T47D (cell line): Measurements from ENCODE around the gene PTPRCAP.
"Not testable (repeated sequence)": the region's sequence is repeated elsewhere in the genome, so short reads cannot be mapped to it uniquely, and the experiment has no call there.

Experiments
- DNase-seq, 2 experiments: peaks; one replicate each; pipeline versions ENCODE4 v3.0.0 to v3.0.0-alpha.2; 2011 to 2012; ENCODE audit warnings: low read depth in 1 of 2, low spot score in 1 of 2
- JUND ChIP-seq: IDR thresholded peaks from 2 replicates; pipeline ENCODE4 v1.6.1; 2012; ENCODE audit warnings: low read depth
- in situ Hi-C: cut with HindIII; loops from 2 replicates; pipeline ENCODE4 v1.10.0; 2016; ENCODE audit warnings: low sequenced_read_pairs, low pct_unique_long_range_greater_than_20kb

The PTPRCAP gene

DNA sequence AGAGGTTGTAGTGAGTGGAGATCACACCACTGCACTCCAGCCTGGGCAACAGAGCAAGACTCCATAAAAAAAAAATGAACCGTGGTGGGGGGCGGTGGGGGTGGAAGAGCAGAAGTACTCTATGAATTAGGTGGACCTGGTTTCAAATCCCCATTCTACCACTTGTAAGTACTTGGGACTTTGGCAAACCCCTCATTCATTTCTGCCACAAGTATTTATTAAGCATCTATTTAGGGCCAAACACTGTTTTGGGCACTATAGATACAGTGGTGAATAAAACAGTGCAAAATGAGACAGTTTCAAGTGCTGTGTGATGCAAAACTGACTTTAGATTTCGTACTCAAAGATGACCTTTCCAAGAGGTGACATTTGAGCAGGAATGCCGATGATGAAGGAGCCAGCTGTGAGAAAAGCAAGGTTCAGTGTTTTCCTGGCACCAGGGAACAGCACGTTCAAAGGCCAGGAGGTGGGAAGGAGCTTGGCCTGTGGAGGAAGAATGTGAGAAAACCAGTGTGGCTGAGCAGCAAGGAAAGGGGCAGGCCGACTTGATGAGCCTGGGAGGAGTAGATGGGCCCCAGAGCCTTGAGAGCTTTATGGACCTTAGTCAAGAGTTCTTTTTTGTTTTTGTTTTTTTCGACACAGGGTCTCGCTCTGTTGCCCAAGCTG lies 33.0 kb upstream of the PTPRCAP start:
- DNase-seq, result peak in 1 of 2 experiments; percentile 35
- in situ Hi-C loops, result no loop called here
- TF ChIP-seq JUND, result no peak

DNA sequence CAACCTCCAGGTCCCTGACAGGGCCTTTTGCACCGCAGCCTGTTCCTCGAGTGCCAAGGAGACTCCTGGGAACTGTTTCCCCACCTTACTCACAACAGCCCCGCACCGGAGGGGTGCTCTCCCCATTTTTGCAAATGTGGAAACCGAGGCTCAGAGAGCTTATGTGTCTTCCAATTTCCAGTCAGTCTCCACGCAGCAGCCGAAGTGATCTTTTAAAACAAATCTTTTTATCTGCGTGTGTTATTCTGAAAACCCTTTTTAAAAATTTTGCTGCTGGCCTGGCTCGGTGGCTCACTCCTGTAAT lies 32.0 kb upstream of the PTPRCAP start:
- TF ChIP-seq JUND, result no peak
- in situ Hi-C loops, result no loop called here
- no peak for DNase-seq

DNA sequence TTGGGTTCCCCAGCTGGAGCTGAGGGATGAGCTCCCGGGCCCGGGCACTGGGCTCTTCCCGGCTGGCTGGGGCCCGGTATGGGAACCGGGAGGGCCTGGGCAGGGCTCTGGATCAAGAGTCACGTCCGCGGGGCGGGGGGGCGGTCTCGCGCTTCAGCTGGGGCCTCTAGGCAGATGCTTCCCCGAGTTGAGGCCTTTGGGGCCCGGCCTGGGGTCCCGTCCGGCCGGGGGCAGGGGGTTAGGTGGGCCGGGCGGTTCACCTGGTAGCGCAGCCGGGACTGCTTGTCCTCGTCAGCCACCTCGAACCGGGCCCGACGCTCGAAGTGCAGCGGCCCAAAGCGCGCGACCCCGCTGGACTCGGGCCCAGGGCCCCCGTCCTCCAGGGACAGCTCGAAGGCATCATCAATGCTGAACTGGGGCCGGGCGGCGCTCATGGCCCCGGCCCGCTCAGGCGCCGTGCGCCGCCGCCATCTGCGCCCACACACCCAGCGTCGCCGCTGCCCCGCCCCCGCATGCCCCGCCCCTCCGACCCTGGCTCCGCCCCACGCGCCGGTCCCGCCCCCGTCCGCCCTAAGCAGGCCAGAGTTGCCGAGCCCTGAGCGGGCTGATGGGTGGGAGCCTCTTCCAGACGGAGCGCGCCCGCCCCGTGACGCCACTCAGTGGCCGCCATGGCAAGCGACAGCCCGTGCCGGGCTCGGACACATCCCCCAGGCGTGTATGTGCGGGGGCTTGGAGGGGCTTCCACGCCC lies 31.5 kb upstream of the PTPRCAP start, which contains the start of gene TMEM134:
TSS of gene TMEM134 (minus strand) at position 493 of the 749 bp plus-strand sequence. CDS start at position 434, 59 bp downstream.
- no peak for TF ChIP-seq JUND
- in situ Hi-C loops, result no loop called here
- DNase-seq, result peak; percentile 82 to 96

DNA sequence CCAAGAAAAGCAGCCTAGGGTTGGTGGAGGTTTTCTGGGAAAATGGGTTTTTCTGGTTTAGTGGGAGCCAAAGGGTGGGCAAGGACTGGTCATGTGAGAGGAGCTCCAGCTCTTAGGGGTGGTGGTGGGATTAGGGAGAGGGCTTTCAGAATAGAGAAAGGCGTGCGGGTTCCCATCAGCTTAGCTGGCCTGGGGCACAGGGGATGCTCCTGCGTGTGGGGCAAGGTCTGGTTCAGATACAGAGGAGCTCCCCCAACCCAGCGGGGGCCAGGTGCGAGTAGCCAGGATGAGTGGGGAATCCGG lies 30.9 kb upstream of the PTPRCAP start:
- DNase-seq, result no peak
- no peak for TF ChIP-seq JUND
- in situ Hi-C loops, result no loop called here

DNA sequence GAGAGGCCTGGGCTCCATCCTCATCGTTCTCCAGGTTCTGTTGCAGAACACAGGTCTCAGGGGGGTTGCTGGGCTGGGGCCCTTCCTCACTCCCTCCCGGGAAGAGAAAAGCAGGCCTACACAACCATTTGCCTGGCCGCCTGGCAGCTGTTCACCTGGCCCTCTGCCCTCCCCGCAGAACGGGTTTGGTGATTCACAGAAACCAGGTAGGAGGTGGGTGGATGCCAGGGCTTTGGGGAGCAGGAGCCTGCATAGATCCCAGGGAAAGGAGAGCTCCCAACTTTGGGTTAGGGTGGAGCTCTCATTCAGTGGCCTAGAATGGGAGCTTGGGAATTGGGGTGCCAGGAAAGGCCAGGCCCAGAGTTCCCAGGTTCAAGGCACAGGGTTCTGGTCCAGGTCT lies 30.6 kb upstream of the PTPRCAP start:
- DNase-seq, result peak; percentile 94 to 96
- in situ Hi-C loops, result no loop called here
- 0 out of 2 replicates have a peak, but pooled peaks have one; percentile 24 for TF ChIP-seq JUND

DNA sequence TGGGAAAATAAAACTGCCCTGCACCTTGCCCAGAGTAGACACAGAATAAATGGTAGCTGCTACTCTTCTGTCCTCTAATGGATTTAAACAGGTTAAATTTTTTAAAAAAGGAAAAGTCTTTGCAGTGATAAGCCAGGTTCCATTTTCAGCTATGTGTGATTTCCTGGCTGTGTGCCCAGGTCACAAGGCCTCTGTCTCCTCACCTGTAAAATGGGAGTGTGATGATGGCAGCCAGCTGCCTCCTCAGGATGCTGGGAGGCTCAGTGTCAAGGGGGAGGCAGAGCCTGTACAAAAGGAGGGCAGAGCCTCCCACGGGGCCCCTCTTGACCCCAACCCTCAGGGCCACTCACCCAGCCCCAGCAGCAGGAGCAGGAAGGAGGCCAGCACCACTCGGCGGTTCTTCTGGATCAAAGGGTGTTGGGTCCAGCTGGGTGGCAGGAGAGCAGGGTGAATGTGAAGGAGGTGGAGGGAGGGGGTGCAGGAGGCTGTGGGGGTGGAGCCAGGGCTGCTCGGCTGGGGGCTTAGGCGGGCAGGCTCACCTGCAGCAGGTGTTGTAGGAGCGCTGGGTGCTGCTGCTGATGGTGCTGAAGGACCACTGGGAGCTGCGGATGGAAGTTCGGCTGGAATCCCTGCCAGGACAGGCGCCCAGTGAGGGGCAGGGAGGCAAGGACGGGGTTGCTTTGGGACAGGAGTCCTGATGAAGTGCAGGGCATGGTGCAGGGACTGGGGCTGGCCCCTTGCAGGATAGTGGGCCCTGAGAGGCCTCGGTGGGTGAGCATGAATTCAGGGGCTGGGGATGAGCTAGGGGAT lies 29.7 kb upstream of the PTPRCAP start:
- in situ Hi-C loops, result no loop called here
- no peak for TF ChIP-seq JUND
- no peak for DNase-seq

- TF ChIP-seq JUND, result no peak
- in situ Hi-C loops, result no loop called here
- no peak for DNase-seq
Observed at GRCh38 chr11:67466367-67466766, 28.9 kb upstream of the PTPRCAP start.

GRCh38 chr11:67465530-67465929 lies 28.0 kb upstream of the PTPRCAP start:
- in situ Hi-C loops, result not testable (repeated sequence)
- 0 out of 2 replicates have a peak, but pooled peaks have one; percentile 16 for TF ChIP-seq JUND
- DNase-seq, result peak in 1 of 2 experiments; percentile 85

DNA sequence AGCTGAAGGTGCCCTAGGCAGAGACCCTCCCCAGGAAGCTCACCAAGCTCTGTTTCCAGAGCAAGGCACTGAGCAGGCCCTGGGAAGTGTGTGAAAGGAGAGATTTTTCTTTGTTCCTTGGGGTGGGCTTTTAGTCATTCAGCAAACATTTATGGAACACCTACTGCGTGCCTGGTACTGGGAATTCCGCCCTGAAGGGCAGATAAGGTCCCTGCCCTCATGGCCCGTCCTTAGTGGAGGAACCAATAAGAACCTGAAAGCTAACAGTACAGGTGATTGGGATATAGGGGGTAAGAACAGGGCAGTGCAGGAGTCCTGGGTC lies 27.7 kb upstream of the PTPRCAP start:
- peak in 1 of 2 experiments; percentile 50 for DNase-seq
- in situ Hi-C loops, result no loop called here
- no peak for TF ChIP-seq JUND

DNA sequence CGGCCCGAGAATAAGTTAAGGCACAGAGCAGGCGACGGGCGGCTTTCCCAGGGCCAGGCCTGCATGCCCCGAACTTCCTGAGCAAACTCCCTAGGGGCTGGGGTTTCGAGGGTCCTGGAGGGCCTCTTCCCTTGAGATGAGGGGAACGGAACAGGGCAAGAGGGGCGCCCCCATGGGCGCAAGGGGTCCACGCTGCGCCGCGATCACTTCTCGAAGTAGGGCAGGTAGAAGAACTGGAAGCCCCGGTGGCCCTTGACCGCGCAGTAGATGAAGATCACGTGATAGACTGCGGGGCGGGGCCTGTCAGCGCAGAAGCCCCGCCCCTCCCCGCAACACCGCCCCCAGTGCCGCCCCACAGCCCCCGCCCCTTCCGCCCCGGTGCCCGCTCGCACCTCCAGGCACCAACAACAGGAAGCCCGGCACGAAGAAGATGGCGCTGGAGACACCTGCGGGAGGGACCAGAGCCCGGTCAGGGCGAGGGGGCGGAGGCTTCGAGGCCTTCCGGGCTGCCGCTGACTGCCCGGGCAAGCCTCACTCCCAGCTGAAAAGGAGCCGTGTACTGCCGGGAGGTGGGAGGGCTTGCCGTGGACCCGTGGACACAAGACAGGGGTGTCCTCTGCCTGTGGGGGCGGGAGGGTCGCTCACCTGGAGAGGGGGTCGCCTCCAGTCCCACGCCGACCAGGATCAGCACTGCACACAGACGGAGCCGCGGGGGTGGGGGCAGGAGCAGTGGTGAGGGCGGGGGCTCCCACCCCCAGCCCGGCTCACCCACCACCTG lies 27.1 kb upstream of the PTPRCAP start:
- peak; percentile 92 to 98 for DNase-seq
- TF ChIP-seq JUND, result no peak
- in situ Hi-C loops, result no loop called here

DNA sequence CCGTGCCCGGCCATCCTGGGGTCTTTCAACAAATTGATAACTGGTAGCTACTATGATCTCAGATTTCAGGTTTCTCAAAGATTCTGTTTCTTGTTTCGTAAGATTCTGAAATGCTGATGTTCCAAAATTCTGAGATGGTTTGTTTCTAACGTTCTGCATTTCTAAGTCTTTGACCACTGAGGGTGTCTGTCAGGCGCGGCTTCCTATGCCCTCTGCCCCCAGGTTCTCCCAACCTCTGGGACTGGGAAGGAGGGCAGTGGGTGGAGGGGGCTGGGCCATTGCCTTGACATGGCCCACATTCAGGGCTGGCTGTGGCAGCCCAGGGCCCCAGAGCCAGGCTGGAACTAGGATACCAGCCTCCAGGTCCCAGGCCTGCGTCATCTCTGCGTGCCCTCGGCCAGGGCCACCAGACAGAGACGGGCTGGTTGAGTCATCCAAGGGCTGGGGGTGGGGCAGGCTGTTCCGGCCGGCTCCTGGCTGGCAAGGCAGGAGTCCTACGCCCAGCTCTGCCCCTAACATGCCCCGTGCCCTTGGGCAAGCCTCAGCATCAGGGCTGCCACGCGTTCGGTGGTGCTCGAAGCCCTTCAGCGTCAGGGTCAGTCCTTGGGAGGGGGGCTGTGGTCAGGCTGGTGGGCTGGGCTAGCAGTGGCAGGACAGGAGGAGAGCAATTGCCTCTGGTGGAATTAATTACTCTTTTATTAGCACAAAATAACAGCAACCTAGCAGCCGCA lies 26.4 kb upstream of the PTPRCAP start:
- in situ Hi-C loops, result no loop called here
- DNase-seq, result peak in 1 of 2 experiments; percentile 87

GRCh38 chr11:67463186-67463585 lies 25.7 kb upstream of the PTPRCAP start:
- TF ChIP-seq JUND, result no peak
- no peak for DNase-seq
- in situ Hi-C loops, result no loop called here

More for the DNA sequence above, 26.4 kb upstream of the PTPRCAP start:
- TF ChIP-seq JUND, result no peak
